Neural crest cell (in vitro differentiated cells): ENCODE data around the gene DPEP1. TPM values are rescaled to one million over a fixed set of nuclear protein-coding genes. Genes with fewer than 3 reads are reported as not detected.
A peak's percentile ranks its signal among the peaks of the same experiment; 100 is the strongest.

Source experiments
- DNase-seq: peaks from one replicate; pipeline ENCODE4 v3.0.0; 2021; ENCODE audit warnings: low read depth, mixed read lengths, low spot score
- H3K27ac Mint-ChIP-seq: one replicate; pipeline ENCODE4 v1.8.0; 2021; ENCODE audit warnings: mild to moderate bottlenecking, mixed read lengths; ENCODE audit not compliant: unreplicated experiment
- H3K27me3 Mint-ChIP-seq: 2 replicates; pipeline ENCODE4 v1.8.0; 2021; ENCODE audit warnings: low read depth, mild to moderate bottlenecking, mixed read lengths
- H3K36me3 Mint-ChIP-seq: 2 replicates; pipeline ENCODE4 v1.8.0; 2021; ENCODE audit warnings: low read depth, mild to moderate bottlenecking, mixed read lengths
- H3K4me1 Mint-ChIP-seq: 2 replicates; pipeline ENCODE4 v1.8.0; 2021; ENCODE audit warnings: mixed read lengths
- H3K4me3 Mint-ChIP-seq: one replicate; pipeline ENCODE4 v1.8.0; 2021; ENCODE audit warnings: mild to moderate bottlenecking, mixed read lengths
- H3K9me3 Mint-ChIP-seq: 2 replicates; pipeline ENCODE4 v1.8.0; 2021; ENCODE audit warnings: mixed read lengths
- CTCF ChIP-seq: fragments of 200-600 bp; sonication (generic); conservative IDR thresholded peaks from 2 replicates; pipeline ENCODE4 v1.5.0; 2021; ENCODE audit warnings: antibody characterized with exemption, mild to moderate bottlenecking
- total RNA-seq: library from RNA; stranded (reverse); gene quantifications from 2 replicates; pipeline ENCODE4 v1.2.1, GENCODE V29; 2021

Gene DPEP1
- total RNA-seq, 1 donor from 2014 or later = 0.21 TPM

- Mint-ChIP-seq H3K36me3 (no peaks in the 10 kb centered on the region), H3K27me3 (no peaks in the 10 kb centered on the region), H3K4me1 (peaks cover 15% of the 10 kb centered on the region), H3K4me3 (no peak overlapping the region), H3K27ac (peak overlapping the region; percentile 78), H3K9me3 (no peaks in the 10 kb centered on the region)
- DNase-seq = no peak
- no peak for TF ChIP-seq CTCF
These were observed 5.3 kb upstream of the DPEP1 start for GRCh38 chr16:89607937-89608740.

GRCh38 chr16:89610108-89610453, 3.4 kb upstream of the DPEP1 start:
- no peaks in the 10 kb centered on the region for H3K9me3 Mint-ChIP-seq
- H3K4me3 Mint-ChIP-seq = no peak overlapping the region
- no peak overlapping the region for H3K27ac Mint-ChIP-seq
- TF ChIP-seq CTCF = no peak
- H3K27me3 Mint-ChIP-seq = no peaks in the 10 kb centered on the region
- DNase-seq = no peak
- H3K4me1 Mint-ChIP-seq = peaks cover 16% of the 10 kb centered on the region
- no peaks in the 10 kb centered on the region for H3K36me3 Mint-ChIP-seq

GRCh38 chr16:89612415-89613166, 851 bp upstream of the DPEP1 start:
- Mint-ChIP-seq H3K9me3 (no peaks in the 10 kb centered on the region), H3K27me3 (no peaks in the 10 kb centered on the region), H3K4me1 (peaks cover 16% of the 10 kb centered on the region), H3K36me3 (no peaks in the 10 kb centered on the region), H3K4me3 (no peak overlapping the region), H3K27ac (peak overlapping the region; percentile 85)
- no peak for TF ChIP-seq CTCF
- no peak for DNase-seq

GRCh38 chr16:89613954-89614459, 565 bp downstream of the DPEP1 start:
- H3K4me3 Mint-ChIP-seq = no peak overlapping the region
- H3K27me3 Mint-ChIP-seq = no peaks in the 10 kb centered on the region
- DNase-seq = no peak
- peaks cover 16% of the 10 kb centered on the region for H3K4me1 Mint-ChIP-seq
- no peak for TF ChIP-seq CTCF
- H3K36me3 Mint-ChIP-seq = no peaks in the 10 kb centered on the region
- no peaks in the 10 kb centered on the region for H3K9me3 Mint-ChIP-seq
- H3K27ac Mint-ChIP-seq = no peak overlapping the region

GRCh38 chr16:89615176-89615575, 1.7 kb downstream of the DPEP1 start:
- H3K36me3 Mint-ChIP-seq = no peaks in the 10 kb centered on the region
- no peak overlapping the region for H3K4me3 Mint-ChIP-seq
- peaks cover 16% of the 10 kb centered on the region for H3K4me1 Mint-ChIP-seq

More at GRCh38 chr16:89615176-89615575, 1.7 kb downstream of the DPEP1 start:
- no peaks in the 10 kb centered on the region for H3K27me3 Mint-ChIP-seq
- DNase-seq = no peak
- no peak overlapping the region for H3K27ac Mint-ChIP-seq
- TF ChIP-seq CTCF = no peak
- no peaks in the 10 kb centered on the region for H3K9me3 Mint-ChIP-seq
